Measurements from ENCODE around the gene WDR11. TPM values are rescaled to one million over a fixed set of nuclear protein-coding genes. Genes with fewer than 3 reads are reported as not detected.

Gene WDR11
- total RNA-seq, 1 donor from 2014 or later = 70.9 TPM

DNA sequence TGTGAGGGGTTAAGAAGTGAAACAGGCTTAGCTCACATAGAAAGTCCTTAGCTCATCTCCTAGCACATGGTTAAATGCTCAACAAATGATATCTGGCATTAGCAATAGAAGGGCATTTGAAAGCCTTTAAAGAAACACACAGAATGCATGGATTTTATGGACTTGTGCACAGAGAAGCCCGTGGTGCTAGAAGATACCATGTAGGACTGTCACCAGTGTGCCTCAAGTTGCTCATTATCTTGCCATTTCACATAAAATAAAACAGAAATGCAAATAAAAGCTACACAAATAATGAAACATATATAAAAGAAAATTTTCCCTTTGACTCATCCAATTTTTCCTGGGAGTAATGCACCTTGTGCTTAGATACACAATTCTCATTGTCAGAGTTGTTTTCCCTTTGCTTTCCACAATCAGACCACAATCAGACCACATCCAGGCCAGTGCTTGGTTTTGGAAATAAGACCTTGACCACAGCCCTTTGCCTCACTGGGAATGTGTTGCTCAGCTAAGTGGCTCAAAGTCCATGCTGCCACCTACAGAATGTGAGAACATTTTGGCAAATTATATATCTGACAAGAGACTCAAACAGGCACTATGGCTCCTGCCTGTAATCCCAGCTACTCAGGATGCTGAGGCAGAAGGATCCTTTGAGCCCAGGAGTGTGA is 9.5 kb upstream of the WDR11 start:
- H4K20me1 ChIP-seq (ENCODE audit: low read depth) = no peaks in the 10 kb centered on the region
- Mint-ChIP-seq H3K27me3 (ENCODE audit: insufficient read depth, low read depth) (no peaks in the 10 kb centered on the region), H3K27ac (no peak overlapping the region), H3K4me3 (no peak overlapping the region), H3K9me3 (no peaks in the 10 kb centered on the region), H3K36me3 (no peaks in the 10 kb centered on the region), H3K4me1 (peaks cover 7% of the 10 kb centered on the region)
- no peaks in the 10 kb centered on the region for H3K36me3 ChIP-seq
- peaks cover 12% of the 10 kb centered on the region for H3K4me1 ChIP-seq
- DNase-seq (ENCODE audit: low spot score) = no peak
- no peak overlapping the region for H3K4me2 ChIP-seq
- H2AFZ ChIP-seq (replicated peaks) = no peak overlapping the region
- H3K9me3 ChIP-seq (ENCODE audit: low read depth) = no peaks in the 10 kb centered on the region
- TF ChIP-seq EZH2 (IDR thresholded peaks at IDR 0.05) = no peak
- no peak for TF ChIP-seq EZH2phosphoT487 (IDR thresholded peaks at IDR 0.05)
- TF ChIP-seq, protein P1, sequence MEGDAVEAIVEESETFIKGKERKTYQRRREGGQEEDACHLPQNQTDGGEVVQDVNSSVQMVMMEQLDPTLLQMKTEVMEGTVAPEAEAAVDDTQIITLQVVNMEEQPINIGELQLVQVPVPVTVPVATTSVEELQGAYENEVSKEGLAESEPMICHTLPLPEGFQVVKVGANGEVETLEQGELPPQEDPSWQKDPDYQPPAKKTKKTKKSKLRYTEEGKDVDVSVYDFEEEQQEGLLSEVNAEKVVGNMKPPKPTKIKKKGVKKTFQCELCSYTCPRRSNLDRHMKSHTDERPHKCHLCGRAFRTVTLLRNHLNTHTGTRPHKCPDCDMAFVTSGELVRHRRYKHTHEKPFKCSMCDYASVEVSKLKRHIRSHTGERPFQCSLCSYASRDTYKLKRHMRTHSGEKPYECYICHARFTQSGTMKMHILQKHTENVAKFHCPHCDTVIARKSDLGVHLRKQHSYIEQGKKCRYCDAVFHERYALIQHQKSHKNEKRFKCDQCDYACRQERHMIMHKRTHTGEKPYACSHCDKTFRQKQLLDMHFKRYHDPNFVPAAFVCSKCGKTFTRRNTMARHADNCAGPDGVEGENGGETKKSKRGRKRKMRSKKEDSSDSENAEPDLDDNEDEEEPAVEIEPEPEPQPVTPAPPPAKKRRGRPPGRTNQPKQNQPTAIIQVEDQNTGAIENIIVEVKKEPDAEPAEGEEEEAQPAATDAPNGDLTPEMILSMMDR (IDR thresholded peaks at IDR 0.05) = no peak
- no peak overlapping the region for H3K9ac ChIP-seq
- no peak overlapping the region for H3K4me3 ChIP-seq
- H3K27me3 ChIP-seq = no peaks in the 10 kb centered on the region
- H3K27ac ChIP-seq = no peak overlapping the region
- H3F3A ChIP-seq (ENCODE audit: low read depth) = no peaks in the 10 kb centered on the region
- no peaks in the 10 kb centered on the region for H3K79me2 ChIP-seq (ENCODE audit: low read depth)

DNA sequence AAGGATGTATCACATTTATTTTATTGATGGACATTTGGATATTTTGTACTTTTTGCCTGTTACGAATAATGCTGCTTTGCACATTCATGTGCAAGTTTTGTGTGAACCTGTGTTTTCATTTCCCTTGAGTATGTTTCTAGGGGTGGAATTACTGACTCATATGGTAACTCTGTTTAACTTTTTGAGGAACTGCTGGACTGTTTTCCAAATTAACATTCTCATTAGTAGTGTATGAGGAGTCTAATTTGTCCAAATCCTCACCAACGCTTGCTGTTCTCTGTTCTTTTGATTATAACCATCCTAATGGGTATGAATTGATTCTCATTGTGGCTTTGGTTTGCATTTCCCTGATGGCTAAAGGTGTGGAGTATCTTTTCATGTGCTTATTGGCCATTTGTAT is 3.2 kb downstream of the WDR11 start:
- peaks cover 9% of the 10 kb centered on the region for H3K9me3 ChIP-seq (ENCODE audit: low read depth)
- Mint-ChIP-seq H3K4me3 (no peak overlapping the region), H3K27me3 (ENCODE audit: insufficient read depth, low read depth) (peaks cover 2% of the 10 kb centered on the region), H3K27ac (no peak overlapping the region), H3K4me1 (peaks cover 20% of the 10 kb centered on the region), H3K9me3 (no peaks in the 10 kb centered on the region), H3K36me3 (peaks cover 29% of the 10 kb centered on the region)
- H3K4me2 ChIP-seq = no peak overlapping the region
- no peak overlapping the region for H3K9ac ChIP-seq
- no peak overlapping the region for H2AFZ ChIP-seq (replicated peaks)
- H3F3A ChIP-seq (ENCODE audit: low read depth) = no peaks in the 10 kb centered on the region
- H3K79me2 ChIP-seq (ENCODE audit: low read depth) = peaks cover 57% of the 10 kb centered on the region
- DNase-seq (ENCODE audit: low spot score) = no peak
- no peaks in the 10 kb centered on the region for H3K27me3 ChIP-seq
- peaks cover 22% of the 10 kb centered on the region for H3K36me3 ChIP-seq
- no peak overlapping the region for H3K27ac ChIP-seq
- no peaks in the 10 kb centered on the region for H3K4me1 ChIP-seq
- no peak overlapping the region for H3K4me3 ChIP-seq
- TF ChIP-seq EZH2phosphoT487 (IDR thresholded peaks at IDR 0.05) (no peak), EZH2 (IDR thresholded peaks at IDR 0.05) (no peak)
- TF ChIP-seq, protein P1 (IDR thresholded peaks at IDR 0.05) = no peak
- no peaks in the 10 kb centered on the region for H4K20me1 ChIP-seq (ENCODE audit: low read depth)

DNA sequence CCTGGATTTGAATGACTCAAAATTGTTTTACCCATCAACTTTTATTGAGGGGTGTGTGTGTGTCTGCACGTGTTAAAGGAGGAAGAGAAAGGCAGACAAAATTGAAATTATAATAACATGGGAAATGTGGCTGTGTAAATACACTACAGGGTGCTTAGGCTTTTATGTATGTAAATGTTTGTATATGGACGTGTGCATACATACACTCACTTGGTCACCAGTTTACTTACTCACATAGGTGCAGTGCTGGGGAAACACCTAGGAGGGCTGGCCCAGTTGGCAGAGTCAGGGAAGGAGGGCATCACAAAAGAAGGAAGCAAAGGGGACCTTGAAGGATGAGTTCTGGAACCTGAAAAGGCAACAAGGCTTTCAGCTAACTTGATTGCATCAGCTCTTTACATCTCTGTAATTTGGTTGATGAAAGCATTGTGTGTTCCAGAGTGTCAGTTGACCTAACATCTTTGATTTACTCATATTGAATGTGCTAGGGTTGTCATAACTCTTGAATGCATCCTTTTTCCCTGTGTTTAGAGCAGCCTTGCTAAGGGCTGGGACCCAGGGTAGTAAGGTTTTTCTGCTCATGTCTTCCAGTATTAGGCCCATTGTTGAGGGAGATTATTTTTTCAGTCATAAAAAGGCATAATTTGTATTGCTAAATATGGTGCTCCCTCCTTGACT is 10.2 kb downstream of the WDR11 start:
- Histone ChIP-seq H3K4me1 (no peaks in the 10 kb centered on the region), H3K79me2 (ENCODE audit: low read depth) (peaks cover 9% of the 10 kb centered on the region), H3K9ac (no peak overlapping the region), H3K4me3 (no peak overlapping the region), H3K9me3 (ENCODE audit: low read depth) (no peaks in the 10 kb centered on the region), H2AFZ (replicated peaks) (no peak overlapping the region), H3F3A (ENCODE audit: low read depth) (no peaks in the 10 kb centered on the region), H3K27me3 (no peaks in the 10 kb centered on the region), H3K36me3 (peaks cover 23% of the 10 kb centered on the region), H3K27ac (no peak overlapping the region), H3K4me2 (no peak overlapping the region), H4K20me1 (ENCODE audit: low read depth) (no peaks in the 10 kb centered on the region)
- Mint-ChIP-seq H3K9me3 (no peaks in the 10 kb centered on the region), H3K27me3 (ENCODE audit: insufficient read depth, low read depth) (no peaks in the 10 kb centered on the region), H3K4me1 (no peaks in the 10 kb centered on the region), H3K27ac (no peak overlapping the region), H3K4me3 (no peak overlapping the region), H3K36me3 (peaks cover 12% of the 10 kb centered on the region)
- no peak for DNase-seq (ENCODE audit: low spot score)
- TF ChIP-seq EZH2phosphoT487 (IDR thresholded peaks at IDR 0.05) = no peak

- Histone ChIP-seq H3K27ac (no peak overlapping the region), H3K79me2 (ENCODE audit: low read depth) (no peaks in the 10 kb centered on the region), H4K20me1 (ENCODE audit: low read depth) (no peaks in the 10 kb centered on the region), H3K4me3 (no peak overlapping the region), H3K27me3 (no peaks in the 10 kb centered on the region), H3K9me3 (ENCODE audit: low read depth) (no peaks in the 10 kb centered on the region), H3K4me2 (no peak overlapping the region), H3K36me3 (peaks cover 23% of the 10 kb centered on the region), H3K4me1 (no peaks in the 10 kb centered on the region), H3K9ac (no peak overlapping the region), H2AFZ (replicated peaks) (no peak overlapping the region), H3F3A (ENCODE audit: low read depth) (no peaks in the 10 kb centered on the region)
- no peak for DNase-seq (ENCODE audit: low spot score)
- TF ChIP-seq EZH2phosphoT487 (IDR thresholded peaks at IDR 0.05) (no peak), EZH2 (IDR thresholded peaks at IDR 0.05) (no peak)
- TF ChIP-seq, protein P1 (IDR thresholded peaks at IDR 0.05) = no peak
- Mint-ChIP-seq H3K27me3 (ENCODE audit: insufficient read depth, low read depth) (no peaks in the 10 kb centered on the region), H3K36me3 (peaks cover 12% of the 10 kb centered on the region), H3K4me1 (no peaks in the 10 kb centered on the region), H3K27ac (no peak overlapping the region), H3K9me3 (no peaks in the 10 kb centered on the region), H3K4me3 (no peak overlapping the region)
These were observed 22.6 kb downstream of the WDR11 start for GRCh38 chr10:120873741-120874140.
